Anterior cingulate cortex (tissue), 58 donors: ENCODE results near the gene GOLGA8J.
"Not testable (repeated sequence)": the region's sequence is repeated elsewhere in the genome, so short reads cannot be mapped to it uniquely, and the experiment has no call there.

Experiments
- DNase-seq, 58 donors: peaks; one replicate each; lab custom pipeline; 2025; lab: John Stamatoyannopoulos, UW

The GOLGA8J gene

GRCh38 chr15:30072630-30073029 lies 10.1 kb upstream of the GOLGA8J start:
- DNase-seq, result no peak

GRCh38 chr15:30073915-30074314 lies 8.8 kb upstream of the GOLGA8J start:
- no peak for DNase-seq

DNA sequence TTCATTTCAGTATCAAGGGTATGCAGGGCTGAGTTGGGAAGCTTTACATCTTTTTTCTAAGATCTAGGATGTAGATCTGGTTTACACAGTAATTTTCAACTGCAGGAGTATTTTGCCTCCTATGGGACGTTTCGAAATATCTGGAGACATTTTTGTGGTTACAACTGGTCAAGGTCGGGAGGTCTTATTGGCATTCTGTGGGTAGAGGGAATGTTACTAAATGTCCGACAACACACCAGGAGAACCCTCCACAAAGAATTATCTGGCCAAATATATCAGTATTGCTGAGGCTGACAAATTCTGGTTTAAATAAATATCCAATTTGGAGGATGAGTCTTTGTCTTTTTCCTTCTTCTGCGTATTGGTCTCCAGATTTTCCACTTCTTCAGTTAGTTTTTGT lies 1.9 kb upstream of the GOLGA8J start:
- DNase-seq, result not testable (repeated sequence)

DNA sequence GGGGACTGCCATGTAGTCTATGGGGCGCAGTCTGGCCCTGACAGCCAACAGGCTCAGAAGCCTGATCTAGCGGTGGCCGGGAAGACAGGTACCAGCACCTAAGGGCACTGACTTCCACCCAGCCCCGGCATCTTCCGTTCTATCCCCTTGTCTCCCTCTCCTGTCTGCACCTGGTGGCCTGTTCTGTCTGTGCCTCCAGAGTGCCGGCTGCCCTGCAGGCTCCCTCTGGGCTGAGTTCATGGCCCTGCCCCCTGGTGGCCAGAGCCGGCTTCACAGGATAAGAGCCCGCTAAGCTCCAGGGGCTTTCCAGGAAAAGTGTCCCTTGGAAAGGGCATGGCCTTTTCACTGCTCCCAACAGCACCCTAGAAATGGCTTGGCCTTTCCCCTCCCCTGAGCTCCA lies 15.1 kb downstream of the GOLGA8J start:
- not testable (repeated sequence) for DNase-seq

GRCh38 chr15:30102890-30103289 lies 20.1 kb downstream of the GOLGA8J start:
- not testable (repeated sequence) for DNase-seq

DNA sequence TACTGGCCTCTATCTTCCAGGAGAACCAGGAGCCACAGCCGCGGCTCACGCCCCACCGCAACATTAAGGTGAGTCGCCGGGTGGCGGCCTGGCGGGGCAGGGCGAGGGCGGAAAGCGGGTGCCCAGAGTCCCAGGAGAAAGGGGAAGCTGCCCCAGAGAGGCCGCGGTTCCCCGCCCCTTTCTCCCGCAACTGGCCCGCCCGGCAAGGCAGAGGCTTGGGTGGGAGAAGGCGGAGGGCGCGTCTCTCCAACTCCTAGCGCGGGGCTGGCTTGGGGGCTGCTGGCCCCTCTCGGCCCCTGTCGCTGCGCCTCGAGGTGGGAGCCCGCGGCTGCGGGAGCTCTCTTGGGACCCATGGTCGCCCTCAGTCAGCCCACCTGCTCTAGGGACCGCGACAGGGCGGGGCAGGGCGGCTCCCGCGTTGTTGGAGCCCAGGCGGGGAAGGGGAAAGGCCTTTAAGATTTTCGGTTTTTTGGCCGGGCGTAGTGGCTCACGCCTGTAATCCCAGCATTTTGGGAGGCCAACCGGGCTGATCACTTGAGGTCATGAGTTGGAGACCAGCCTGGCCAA lies 21.3 kb downstream of the GOLGA8J start:
- DNase-seq, result not testable (repeated sequence)

DNA sequence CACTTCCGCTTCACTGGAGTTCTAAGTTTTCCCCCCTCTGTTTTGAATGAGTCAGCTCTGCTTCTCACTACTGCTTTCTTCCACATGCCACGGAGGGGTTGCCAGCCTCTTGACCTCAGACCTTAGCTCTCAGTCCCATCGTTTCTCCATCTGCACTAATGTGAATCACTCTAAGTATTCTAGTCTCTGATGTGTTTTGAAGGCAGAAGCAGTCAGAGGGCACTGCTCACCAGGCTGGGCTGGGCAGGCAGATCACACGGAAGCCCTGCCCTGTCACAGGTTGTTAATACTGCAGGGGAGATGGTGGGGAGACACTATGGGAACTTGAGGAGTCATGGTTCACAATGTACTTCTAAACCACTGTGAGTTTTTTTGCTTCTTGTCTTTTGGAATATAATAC lies 27.8 kb downstream of the GOLGA8J start:
- not testable (repeated sequence) for DNase-seq

DNA sequence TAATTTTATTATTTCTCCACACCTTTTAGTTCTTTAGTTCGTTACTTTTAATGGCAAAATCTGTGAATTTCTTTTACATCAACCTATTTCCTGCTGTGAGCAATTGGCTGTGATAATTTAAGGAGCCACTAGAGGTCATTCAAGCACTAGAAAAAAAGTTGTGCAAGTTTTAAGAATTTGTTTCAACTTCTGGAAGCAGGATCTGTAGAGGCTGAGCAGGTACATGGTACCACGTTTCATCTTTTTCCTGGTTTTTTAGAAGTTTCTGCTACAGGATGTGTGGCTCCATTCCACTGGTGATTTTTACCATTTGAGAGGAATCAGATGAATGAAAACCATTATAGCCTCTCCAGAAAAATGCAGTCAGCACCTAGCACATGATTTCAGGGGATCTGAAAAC lies 47.3 kb downstream of the GOLGA8J start:
- DNase-seq, result not testable (repeated sequence)

DNA sequence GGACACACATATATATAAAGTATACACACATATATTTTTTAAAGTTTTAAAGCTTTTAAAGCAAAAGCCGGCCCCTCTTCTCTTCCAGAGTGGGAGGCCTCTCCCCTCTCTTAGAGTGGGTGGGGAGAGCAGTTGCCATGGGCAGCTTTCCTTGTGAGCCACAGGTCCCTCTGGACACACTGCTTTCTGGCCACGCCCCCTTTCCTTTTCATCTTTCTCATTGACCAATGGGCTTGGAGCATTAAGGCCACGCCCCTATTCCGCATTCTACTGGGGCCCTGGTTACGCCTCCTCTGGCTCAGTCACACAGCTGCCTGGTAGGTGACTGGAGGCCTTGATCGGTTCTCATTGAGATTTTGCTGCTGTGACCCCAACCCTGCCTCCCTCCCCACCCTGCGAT lies 52.0 kb downstream of the GOLGA8J start, which contains the start of gene GOLGA8T:
Gene GOLGA8T (plus strand): TSS at position 301 of the 400 bp plus-strand sequence. CDS start 98 bp downstream, at position 399.
- not testable (repeated sequence) for DNase-seq
